HPDE6-E6E7 (cell line): ENCODE results near the gene LRRC4C.
"Not testable (repeated sequence)": the region's sequence is repeated elsewhere in the genome, so short reads cannot be mapped to it uniquely, and the experiment has no call there.

Experiments
- DNase-seq: peaks from one replicate; pipeline ENCODE4 v3.0.0; 2011; ENCODE audit warnings: missing footprints; ENCODE audit errors: extremely low spot score

The LRRC4C gene

DNA sequence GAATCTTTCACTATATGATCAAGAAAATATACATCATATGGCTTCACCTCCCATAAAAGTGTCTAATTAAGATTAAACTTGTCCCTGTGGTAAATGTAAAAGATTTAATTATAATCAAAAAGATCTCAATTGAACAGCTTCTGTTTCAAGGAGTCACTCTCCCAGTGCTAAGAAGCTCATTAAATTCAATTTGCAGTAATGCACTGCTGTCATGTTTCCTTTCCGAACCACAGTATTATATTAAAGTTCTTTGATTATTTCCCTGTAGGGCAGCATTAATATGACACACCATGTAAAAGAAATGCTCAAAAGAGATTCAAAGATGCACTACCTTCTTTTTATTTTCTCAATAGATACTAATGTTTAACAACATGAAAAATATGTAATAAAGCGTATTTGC is 758.4 kb downstream of the LRRC4C start:
- no peak for DNase-seq

GRCh38 chr11:40689823-40690222 is 769.6 kb downstream of the LRRC4C start:
- no peak for DNase-seq

DNA sequence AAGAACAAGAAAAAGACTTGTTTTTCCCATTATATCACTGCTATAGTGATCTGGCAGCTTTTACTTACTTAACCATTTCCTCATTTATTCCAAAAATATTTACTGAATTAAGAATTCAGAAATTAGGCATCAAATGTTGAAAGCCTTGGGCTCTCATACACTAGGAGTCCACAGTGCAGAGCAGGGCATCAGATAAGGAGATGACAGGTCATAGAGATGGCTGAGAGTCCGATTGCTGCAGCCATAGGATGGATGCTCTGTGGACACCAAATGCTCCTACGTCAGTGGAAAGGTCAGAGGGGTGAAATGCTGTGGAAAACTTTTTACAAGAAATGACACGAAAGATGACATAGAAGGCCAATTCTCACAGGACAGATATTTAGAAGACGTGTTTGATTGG is 771.1 kb downstream of the LRRC4C start:
- DNase-seq = no peak

DNA sequence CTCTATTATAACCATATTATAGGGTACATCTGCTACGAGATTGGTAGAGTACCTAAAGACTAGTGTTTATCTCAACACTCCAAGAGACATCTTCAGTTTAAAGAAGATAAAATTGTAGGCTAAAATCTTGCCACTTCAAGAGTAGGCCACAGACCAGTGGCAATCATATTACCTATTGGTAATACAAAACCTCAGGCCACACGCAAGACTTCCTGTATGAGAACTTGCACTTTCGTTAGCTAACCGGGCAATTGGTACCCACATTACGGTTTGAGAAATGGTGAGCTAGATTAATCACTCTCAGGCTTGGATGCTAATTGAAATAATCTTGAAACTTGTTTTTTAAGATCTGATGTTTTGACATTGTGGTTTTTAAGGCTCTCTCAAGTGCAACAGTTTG is 772.7 kb downstream of the LRRC4C start:
- DNase-seq = no peak

DNA sequence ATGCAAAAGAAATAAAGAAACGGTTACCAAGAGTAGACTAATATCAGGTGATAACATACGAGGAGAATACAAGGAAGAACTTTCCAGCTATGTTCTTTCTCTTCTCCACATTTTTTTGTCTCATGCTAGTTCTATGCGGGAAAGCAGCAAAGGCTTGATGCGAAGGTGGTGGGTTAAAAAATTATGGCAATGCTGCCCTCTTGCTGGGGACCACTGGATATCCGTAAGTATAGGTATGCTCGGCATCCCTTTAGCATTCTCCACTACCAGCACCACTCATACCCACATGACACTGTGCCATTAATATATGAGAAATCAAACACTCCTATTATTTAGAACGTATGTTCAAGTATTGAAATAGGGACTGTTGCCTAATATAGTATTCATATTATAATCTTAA is 776.4 kb downstream of the LRRC4C start:
- no peak for DNase-seq

GRCh38 chr11:40679276-40679675 is 780.2 kb downstream of the LRRC4C start:
- no peak for DNase-seq

GRCh38 chr11:40647295-40647694 is 812.2 kb downstream of the LRRC4C start:
- no peak for DNase-seq

GRCh38 chr11:40642284-40642683 is 817.2 kb downstream of the LRRC4C start:
- DNase-seq = no peak

- no peak for DNase-seq
These were observed 839.8 kb downstream of the LRRC4C start for GRCh38 chr11:40619654-40620053.

- no peak for DNase-seq
These were observed 852.7 kb downstream of the LRRC4C start for GRCh38 chr11:40606800-40607199.

GRCh38 chr11:40602866-40603552 is 856.4 kb downstream of the LRRC4C start:
- peak; percentile 60 for DNase-seq

GRCh38 chr11:40597546-40598113 is 861.8 kb downstream of the LRRC4C start:
- no peak for DNase-seq

DNA sequence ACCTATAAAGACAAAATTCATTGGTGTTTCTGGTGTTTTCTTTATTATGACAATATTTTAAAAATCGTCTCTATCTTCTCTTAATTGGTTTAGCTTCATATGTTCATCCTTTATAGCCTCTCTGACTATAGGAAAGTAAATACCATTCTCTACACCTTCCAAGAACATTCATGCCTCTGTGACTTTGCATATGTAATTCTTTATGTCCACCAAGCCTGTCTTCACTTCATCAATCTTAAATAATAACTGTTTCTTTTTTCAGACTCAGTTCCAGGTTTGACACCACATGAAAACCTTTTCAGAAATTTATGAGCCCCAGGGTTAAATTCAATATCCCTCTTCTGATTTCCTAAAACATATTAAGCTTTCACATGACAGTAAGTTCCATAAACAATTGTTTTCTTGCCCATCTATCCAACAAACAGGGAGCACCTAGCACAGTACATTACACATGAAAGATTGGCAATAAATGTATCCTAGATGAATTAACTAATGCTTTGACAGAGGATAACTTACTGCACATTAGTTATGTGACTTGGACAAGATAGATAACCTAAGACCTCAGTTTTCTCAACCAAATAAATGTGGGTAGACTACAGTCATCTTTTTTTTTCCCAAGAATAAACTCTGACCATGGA is 886.1 kb downstream of the LRRC4C start:
- DNase-seq = no peak

DNA sequence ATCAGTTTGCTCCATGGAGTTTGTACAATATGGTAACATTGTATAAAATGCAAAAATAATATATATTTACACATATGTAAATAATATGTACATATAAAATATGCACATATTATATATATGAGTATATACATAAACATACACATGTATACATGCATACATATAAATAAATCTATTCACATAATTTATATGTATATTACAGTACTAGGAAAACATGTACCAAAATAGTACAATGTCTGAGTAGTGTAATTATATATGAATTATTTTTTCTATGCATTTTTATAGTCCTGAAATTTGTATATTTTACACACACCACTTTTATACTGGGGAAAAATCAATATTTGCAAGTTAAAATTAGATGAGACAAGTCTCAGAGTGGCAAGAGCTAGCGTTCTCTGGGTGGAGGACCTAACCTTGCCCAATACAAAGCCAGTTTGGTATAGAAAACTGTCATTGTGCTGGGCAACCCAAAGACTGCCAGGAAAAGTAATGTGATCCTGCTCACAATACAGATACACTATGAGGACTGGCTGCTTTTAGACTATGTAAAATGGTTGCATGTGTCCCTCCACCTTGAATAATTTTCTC is 889.4 kb downstream of the LRRC4C start:
- DNase-seq = no peak

DNA sequence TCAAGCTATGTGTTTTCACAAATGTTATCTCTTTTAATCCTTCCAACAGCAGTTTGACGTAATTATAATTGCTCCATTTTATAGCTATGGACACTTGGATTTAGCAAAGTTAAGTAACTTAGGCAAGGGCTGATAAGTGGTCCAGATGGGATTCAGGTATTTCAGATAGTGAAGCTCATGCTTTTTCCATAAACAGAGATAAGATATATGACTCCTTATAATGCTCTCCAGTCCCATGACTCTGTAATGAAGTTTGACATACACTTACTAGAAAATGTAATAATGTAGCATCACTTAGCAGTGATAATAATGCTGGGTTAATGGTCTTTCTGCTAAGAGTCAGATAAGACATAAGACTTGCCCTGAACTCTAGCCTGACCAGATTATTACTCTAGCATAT is 892.1 kb downstream of the LRRC4C start:
- no peak for DNase-seq

- DNase-seq = no peak
These were observed 915.3 kb downstream of the LRRC4C start for GRCh38 chr11:40544162-40544561.

GRCh38 chr11:40542821-40543220 is 916.6 kb downstream of the LRRC4C start:
- DNase-seq = no peak

DNA sequence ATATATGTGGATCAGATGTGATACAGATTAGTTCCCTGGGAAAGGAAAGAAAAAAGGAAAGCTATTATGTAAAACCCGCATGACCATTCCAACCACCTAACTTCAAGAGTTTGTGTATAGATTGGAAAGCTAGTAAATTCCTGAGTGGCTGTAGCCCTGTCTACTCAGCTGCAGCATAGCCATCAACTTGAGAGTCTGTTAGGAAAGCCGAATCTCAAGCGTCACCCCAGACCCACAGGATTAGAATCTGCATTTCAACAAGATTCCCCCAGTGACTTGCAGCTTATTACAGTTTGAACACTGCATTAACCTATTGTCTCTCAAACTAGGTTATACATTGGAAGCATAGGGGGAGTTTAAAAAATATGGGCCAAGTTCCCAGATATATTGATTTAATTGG is 921.7 kb downstream of the LRRC4C start:
- no peak for DNase-seq

GRCh38 chr11:40522080-40522479 is 937.4 kb downstream of the LRRC4C start:
- DNase-seq = not testable (repeated sequence)

DNA sequence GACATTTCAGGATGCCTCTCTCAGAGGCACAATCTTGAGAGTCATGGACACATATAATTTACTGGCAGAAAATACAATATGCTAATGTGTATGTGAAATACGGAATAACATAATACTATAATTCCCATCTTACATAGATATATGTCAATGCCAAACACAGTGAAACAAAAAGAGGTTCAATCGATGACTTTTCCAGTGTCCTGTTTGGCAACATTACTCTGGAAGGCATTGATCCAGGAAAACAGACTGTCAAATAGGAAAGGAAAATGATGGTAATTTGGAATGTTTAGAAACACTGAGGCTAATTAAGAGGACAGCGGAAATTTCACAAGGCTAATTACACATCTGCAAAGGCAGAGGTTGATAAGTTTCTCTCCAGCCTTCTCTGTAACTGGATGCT is 942.3 kb downstream of the LRRC4C start:
- no peak for DNase-seq

GRCh38 chr11:40514124-40514523 is 945.3 kb downstream of the LRRC4C start:
- DNase-seq = no peak

DNA sequence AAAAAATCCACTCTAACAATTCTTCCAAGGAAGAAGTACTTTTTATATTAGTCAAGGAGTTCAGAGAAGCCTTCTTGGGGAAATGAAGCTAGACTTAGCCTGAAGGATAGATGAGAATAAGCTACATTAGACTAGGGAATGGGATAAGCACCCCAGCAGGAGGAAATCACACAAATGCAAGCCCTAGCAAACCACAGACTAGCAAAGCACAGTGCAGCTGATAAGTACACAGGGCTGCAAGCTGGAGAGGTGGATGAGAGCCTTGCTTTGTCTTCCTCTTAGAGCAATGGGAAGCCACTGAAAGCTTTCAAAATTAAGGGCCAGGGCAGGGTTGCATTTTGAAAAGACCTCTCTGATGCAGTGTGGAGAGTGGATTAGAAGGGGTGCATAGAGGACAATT is 946.2 kb downstream of the LRRC4C start:
- DNase-seq = no peak

DNA sequence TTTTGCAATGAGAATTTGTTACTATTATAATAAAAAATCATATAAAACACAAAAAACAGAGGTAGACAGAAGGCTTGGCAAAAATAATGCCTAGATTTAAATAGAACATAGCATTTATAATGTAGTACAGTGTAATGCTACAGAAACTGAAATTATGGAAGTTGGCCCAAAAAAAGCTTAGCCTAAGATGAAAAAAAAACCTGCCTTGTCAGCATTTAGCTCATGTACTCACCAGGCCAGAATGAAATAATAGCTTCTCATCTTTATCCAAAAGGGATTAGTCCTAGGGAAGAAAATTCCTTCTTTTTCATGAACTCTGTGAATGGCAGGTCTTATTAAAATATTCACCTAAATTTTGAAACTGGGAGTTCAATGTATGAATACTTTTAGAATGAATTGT is 951.1 kb downstream of the LRRC4C start:
- no peak for DNase-seq
